GM10266 (cell line): ENCODE results near the gene CCDC85B.

Experiments
- DNase-seq: peaks from one replicate; pipeline ENCODE4 v3.0.0; 2012; ENCODE audit errors: extremely low spot score
- CTCF ChIP-seq: IDR thresholded peaks from 2 replicates; pipeline ENCODE4 v1.5.1; 2012; ENCODE audit warnings: mild to moderate bottlenecking, low read depth; ENCODE audit not compliant: control insufficient read depth, insufficient read depth; ENCODE audit errors: missing control alignments

The CCDC85B gene

DNA sequence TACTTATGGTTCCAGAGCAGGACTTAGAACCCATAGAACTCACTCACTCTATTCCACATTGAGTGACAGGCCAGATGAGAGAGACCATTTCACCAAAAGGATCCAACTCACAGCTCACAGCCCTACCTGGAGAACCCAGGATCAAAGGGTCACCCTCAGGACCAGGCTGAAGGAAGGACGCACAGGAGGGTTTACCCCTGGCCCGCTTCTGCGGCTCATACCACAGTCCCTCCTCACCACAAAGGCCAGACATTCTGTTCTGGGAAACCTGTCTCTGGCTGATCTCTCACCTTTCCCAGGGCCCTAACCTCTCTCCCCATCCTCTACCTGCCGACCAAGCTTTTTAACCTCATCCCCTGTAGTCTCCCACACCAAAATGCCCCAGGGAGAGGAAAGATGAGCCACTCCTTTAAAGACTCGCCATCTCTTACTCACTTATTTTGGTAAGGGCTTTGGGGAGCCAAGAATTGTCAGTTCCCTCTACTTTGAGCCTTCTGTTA, 5.1 kb downstream of the CCDC85B start:
- DNase-seq, result no peak
- no peak for TF ChIP-seq CTCF

- TF ChIP-seq CTCF, result no peak
- no peak for DNase-seq
These were observed 5.8 kb downstream of the CCDC85B start for GRCh38 chr11:65896034-65896999.

GRCh38 chr11:65897020-65897471, 6.6 kb downstream of the CCDC85B start:
- DNase-seq, result no peak
- no peak for TF ChIP-seq CTCF

GRCh38 chr11:65898656-65899355, 8.3 kb downstream of the CCDC85B start:
- no peak for DNase-seq
- no peak for TF ChIP-seq CTCF

GRCh38 chr11:65899356-65900124, 9.1 kb downstream of the CCDC85B start:
- peak; percentile 65 for DNase-seq
- no peak for TF ChIP-seq CTCF

- no peak for TF ChIP-seq CTCF
- DNase-seq, result peak; percentile 90
These were observed 9.8 kb downstream of the CCDC85B start, which contains the start of gene FOSL1 for GRCh38 chr11:65900125-65900898. TSS of gene FOSL1 (minus strand) at chr11:65900388. CDS start at chr11:65900339, 49 bp downstream.
